Peyer's patch (tissue), 4 donors: ENCODE measurements around the gene LRRK1. TPM values are rescaled to one million over a fixed set of nuclear protein-coding genes. Genes with fewer than 3 reads are reported as not detected.
A peak's percentile ranks its signal among the peaks of the same experiment; 100 is the strongest.

Source experiments
- DNase-seq, 3 donors: peaks; one replicate each; pipeline ENCODE4 v3.0.0-alpha.2; 2017 to 2019
- H3K27ac ChIP-seq, 4 donors: fragments of 200-600 bp; sonication (generic); one replicate each; pipeline ENCODE4 v1.5.1; 2016 to 2019
- H3K27me3 ChIP-seq, 2 donors: fragments of 200-600 bp; sonication (generic); one replicate each; pipeline ENCODE4 v1.5.1; 2019
- H3K36me3 ChIP-seq, 3 donors: fragments of 200-600 bp; sonication (generic); one replicate each; pipeline ENCODE4 v1.5.1; 2016 to 2019
- H3K4me1 ChIP-seq, 4 donors: fragments of 200-600 bp; sonication (generic); one replicate each; pipeline ENCODE4 v1.5.1; 2016 to 2019
- H3K4me3 ChIP-seq, 4 donors: fragments of 200-600 bp; sonication (generic); 1 replicate in 3 of 4; 2 replicates in 1 of 4; pipeline ENCODE4 v1.5.1; 2016 to 2019; ENCODE audit warnings: mild to moderate bottlenecking in 1 of 4
- H3K9me3 ChIP-seq, 4 donors: fragments of 200-600 bp; sonication (generic); one replicate each; pipeline ENCODE4 v1.5.1; 2016 to 2019; ENCODE audit warnings: mild to moderate bottlenecking in 1 of 4
- CTCF ChIP-seq, 6 experiments: fragments of 450-650 bp in 4 of 6; fragments of 200-600 bp in 2 of 6; sonication (generic) in 1 of 6; IDR thresholded peaks; one replicate each; pipeline ENCODE4 v1.5.1; 2017 to 2019; ENCODE audit warnings: antibody characterized with exemption in 6 of 6, mild to moderate bottlenecking in 3 of 6, moderate library complexity in 1 of 6
- POLR2A ChIP-seq, 2 donors: fragments of 450-650 bp; IDR thresholded peaks; one replicate each; pipeline ENCODE4 v1.5.1; 2017; ENCODE audit warnings: antibody characterized with exemption in 2 of 2, mild to moderate bottlenecking in 2 of 2, moderate library complexity in 2 of 2
- total RNA-seq, 4 donors: library from RNA; depleted of rRNA; stranded (reverse); fragments of >200 nt; gene quantifications; one replicate each; pipeline ENCODE4 v1.1.0, GENCODE V29; 2016

The LRRK1 gene
- total RNA-seq, 4 donors from 2014 or later = 49.2 to 66.0 (median 55.5) TPM

GRCh38 chr15:101043911-101044624, 124.9 kb downstream of the LRRK1 start:
- Histone ChIP-seq H3K9me3 (no peaks in the 10 kb centered on the region), H3K27ac (no peak overlapping the region), H3K4me3 (no peak overlapping the region), H3K36me3 (peaks cover 0 to 42% (median 0%) of the 10 kb centered on the region in 3 donors), H3K27me3 (no peaks in the 10 kb centered on the region), H3K4me1 (no peaks in the 10 kb centered on the region)
- TF ChIP-seq POLR2A (IDR thresholded peaks at IDR 0.05) (no peak), CTCF (IDR thresholded peaks at IDR 0.05) (no peak)
- peak; percentile 14 to 35 (median 16) for DNase-seq

GRCh38 chr15:101044625-101045235, 125.6 kb downstream of the LRRK1 start:
- TF ChIP-seq POLR2A (IDR thresholded peaks at IDR 0.05) = no peak
- no peak for TF ChIP-seq CTCF (IDR thresholded peaks at IDR 0.05)
- H3K36me3 ChIP-seq = peaks cover 0 to 48% (median 0%) of the 10 kb centered on the region in 3 donors
- H3K4me3 ChIP-seq = no peak overlapping the region
- no peaks in the 10 kb centered on the region for H3K4me1 ChIP-seq
- DNase-seq = peak in 1 of 3 donors; percentile 10
- H3K27ac ChIP-seq = peak overlapping the region in 2 of 4 donors; percentile 40 to 50
- no peaks in the 10 kb centered on the region for H3K9me3 ChIP-seq
- H3K27me3 ChIP-seq = no peaks in the 10 kb centered on the region

- Histone ChIP-seq H3K36me3 (peaks cover 0 to 50% (median 0%) of the 10 kb centered on the region in 3 donors), H3K27me3 (no peaks in the 10 kb centered on the region), H3K27ac (peak overlapping the region in 2 of 4 donors; percentile 40 to 50), H3K9me3 (no peaks in the 10 kb centered on the region), H3K4me3 (no peak overlapping the region), H3K4me1 (no peaks in the 10 kb centered on the region)
- TF ChIP-seq POLR2A (IDR thresholded peaks at IDR 0.05) (no peak), CTCF (IDR thresholded peaks at IDR 0.05) (no peak)
- DNase-seq = peak; percentile 14 to 37 (median 32)
Observed at GRCh38 chr15:101045236-101045646, 126.1 kb downstream of the LRRK1 start.

GRCh38 chr15:101045835-101046691, 126.9 kb downstream of the LRRK1 start:
- TF ChIP-seq CTCF (IDR thresholded peaks at IDR 0.05) = no peak
- TF ChIP-seq POLR2A (IDR thresholded peaks at IDR 0.05) = no peak

GRCh38 chr15:101046826-101047225, 127.7 kb downstream of the LRRK1 start:
- Histone ChIP-seq H3K4me3 (no peak overlapping the region), H3K27me3 (no peaks in the 10 kb centered on the region), H3K4me1 (no peaks in the 10 kb centered on the region), H3K9me3 (no peaks in the 10 kb centered on the region), H3K27ac (peak overlapping the region in 2 of 4 donors; percentile 10 to 21), H3K36me3 (peaks cover 0 to 58% (median 0%) of the 10 kb centered on the region in 3 donors)
- TF ChIP-seq CTCF (IDR thresholded peaks at IDR 0.05) = no peak
- TF ChIP-seq POLR2A (IDR thresholded peaks at IDR 0.05) = no peak
- peak; percentile 2 to 27 (median 21) for DNase-seq

More at GRCh38 chr15:101045835-101046691, 126.9 kb downstream of the LRRK1 start:
- Histone ChIP-seq H3K4me1 (no peaks in the 10 kb centered on the region), H3K36me3 (peaks cover 0 to 51% (median 0%) of the 10 kb centered on the region in 3 donors), H3K4me3 (no peak overlapping the region), H3K27ac (peak overlapping the region in 3 of 4 donors; percentile 10 to 50 (median 17)), H3K27me3 (no peaks in the 10 kb centered on the region), H3K9me3 (no peaks in the 10 kb centered on the region)
- DNase-seq = peak; percentile 6 to 35 (median 19)
